GM19468 (cell line): ENCODE results near the gene KCNJ9.

Source experiments
- ATAC-seq: cut with Tn5 transposase; IDR thresholded peaks from one replicate; pipeline ENCODE4 v1.9.1; 2021; ENCODE audit warnings: mild to moderate bottlenecking, moderate library complexity, moderate number of reproducible peaks; ENCODE audit not compliant: unreplicated experiment; ENCODE audit errors: extremely low read depth

KCNJ9 gene

GRCh38 chr1:160136121-160136925 lies 55.0 kb downstream of the KCNJ9 start:
- no peak for ATAC-seq

- no peak for ATAC-seq
Measured at GRCh38 chr1:160136926-160137200, 55.5 kb downstream of the KCNJ9 start.

- ATAC-seq: no peak
Measured at GRCh38 chr1:160137216-160137862, 56.0 kb downstream of the KCNJ9 start.

GRCh38 chr1:160139840-160140239 lies 58.5 kb downstream of the KCNJ9 start:
- no peak for ATAC-seq
